Tibial nerve (tissue), 4 donors: ENCODE measurements around the gene IDH3A.

Experiments used
- EP300 ChIP-seq, 2 donors: sonication (generic); formaldehyde crosslinking; IDR thresholded peaks; one replicate each; pipeline ENCODE4 v1.6.1; 2017; ENCODE audit warnings: antibody characterized with exemption in 2 of 2, mild to moderate bottlenecking in 1 of 2
- POLR2A ChIP-seq, 2 donors: fragments of 450-650 bp; IDR thresholded peaks; one replicate each; pipeline ENCODE4 v1.6.1; 2017; ENCODE audit warnings: antibody characterized with exemption in 2 of 2, mild to moderate bottlenecking in 2 of 2, moderate library complexity in 2 of 2
- TF ChIP-seq, protein P1 (sequence below), 5 experiments: fragments of 200-600 bp in 3 of 5; fragments of 450-650 bp in 2 of 5; sonication (generic) in 3 of 5; IDR thresholded peaks; one replicate each; pipeline ENCODE4 v1.5.1; 2016 to 2019; ENCODE audit warnings: antibody characterized with exemption in 5 of 5, mild to moderate bottlenecking in 3 of 5, moderate library complexity in 2 of 5

DNA sequence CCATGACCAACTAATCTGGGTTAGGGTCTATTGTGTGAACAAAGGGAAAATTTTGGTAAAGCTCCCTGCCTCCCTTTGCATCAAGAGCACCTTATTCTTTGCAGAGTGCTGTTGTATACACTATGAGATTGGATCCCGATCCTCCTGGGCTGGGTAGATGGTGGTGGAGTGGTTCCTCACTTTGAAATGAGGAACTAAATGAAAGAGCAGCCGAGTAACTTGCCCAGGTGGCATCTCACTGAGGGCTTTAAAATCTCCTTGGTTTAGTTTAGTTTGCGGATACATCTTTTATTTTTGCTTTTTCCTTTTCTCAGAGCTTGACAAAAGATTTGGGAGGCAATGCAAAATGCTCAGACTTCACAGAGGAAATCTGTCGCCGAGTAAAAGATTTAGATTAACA lies 19.4 kb downstream of the IDH3A start:
- no peak for TF ChIP-seq POLR2A (IDR thresholded peaks at IDR 0.05)
- TF ChIP-seq, protein P1, sequence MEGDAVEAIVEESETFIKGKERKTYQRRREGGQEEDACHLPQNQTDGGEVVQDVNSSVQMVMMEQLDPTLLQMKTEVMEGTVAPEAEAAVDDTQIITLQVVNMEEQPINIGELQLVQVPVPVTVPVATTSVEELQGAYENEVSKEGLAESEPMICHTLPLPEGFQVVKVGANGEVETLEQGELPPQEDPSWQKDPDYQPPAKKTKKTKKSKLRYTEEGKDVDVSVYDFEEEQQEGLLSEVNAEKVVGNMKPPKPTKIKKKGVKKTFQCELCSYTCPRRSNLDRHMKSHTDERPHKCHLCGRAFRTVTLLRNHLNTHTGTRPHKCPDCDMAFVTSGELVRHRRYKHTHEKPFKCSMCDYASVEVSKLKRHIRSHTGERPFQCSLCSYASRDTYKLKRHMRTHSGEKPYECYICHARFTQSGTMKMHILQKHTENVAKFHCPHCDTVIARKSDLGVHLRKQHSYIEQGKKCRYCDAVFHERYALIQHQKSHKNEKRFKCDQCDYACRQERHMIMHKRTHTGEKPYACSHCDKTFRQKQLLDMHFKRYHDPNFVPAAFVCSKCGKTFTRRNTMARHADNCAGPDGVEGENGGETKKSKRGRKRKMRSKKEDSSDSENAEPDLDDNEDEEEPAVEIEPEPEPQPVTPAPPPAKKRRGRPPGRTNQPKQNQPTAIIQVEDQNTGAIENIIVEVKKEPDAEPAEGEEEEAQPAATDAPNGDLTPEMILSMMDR (IDR thresholded peaks at IDR 0.05): no peak
- no peak for TF ChIP-seq EP300 (IDR thresholded peaks at IDR 0.05)
